Measurements from ENCODE around the gene APH1B. TPM values are rescaled to one million over a fixed set of nuclear protein-coding genes. Genes with fewer than 3 reads are reported as not detected.

Gene APH1B
- total RNA-seq, 2 donors from 2014 or later: 11.8 to 17.6 TPM

DNA sequence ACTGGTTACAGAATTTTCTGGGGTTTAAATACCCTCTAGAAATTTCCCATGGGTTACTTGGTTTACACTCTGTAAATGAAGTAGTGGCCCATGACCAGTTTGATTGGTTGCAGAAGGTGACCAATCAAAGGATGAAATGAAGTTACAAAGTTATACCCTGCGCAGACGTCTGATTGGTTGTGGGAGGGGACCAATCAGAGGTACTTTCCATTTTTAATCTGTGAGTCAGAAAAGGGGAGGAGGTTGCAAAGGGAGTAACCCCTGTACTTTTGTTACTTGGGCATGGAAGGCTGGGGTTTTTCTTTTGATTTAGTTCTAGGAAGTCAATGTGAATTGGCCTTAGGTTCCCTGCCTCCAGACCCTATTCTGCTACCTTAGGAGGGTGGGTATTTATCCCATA lies 18.7 kb upstream of the APH1B start:
- Mint-ChIP-seq H3K4me1 (peaks cover 8% of the 10 kb centered on the region), H3K27ac (no peak overlapping the region), H3K27me3 (no peaks in the 10 kb centered on the region), H3K4me3 (no peak overlapping the region), H3K36me3 (ENCODE audit: low read depth) (peaks cover 10% of the 10 kb centered on the region)
- DNase-seq: no peak
- H3K9me3 ChIP-seq (ENCODE audit: control insufficient read depth, low read length, poor library complexity, severe bottlenecking): no peaks in the 10 kb centered on the region
- peak; percentile 23 for ATAC-seq

DNA sequence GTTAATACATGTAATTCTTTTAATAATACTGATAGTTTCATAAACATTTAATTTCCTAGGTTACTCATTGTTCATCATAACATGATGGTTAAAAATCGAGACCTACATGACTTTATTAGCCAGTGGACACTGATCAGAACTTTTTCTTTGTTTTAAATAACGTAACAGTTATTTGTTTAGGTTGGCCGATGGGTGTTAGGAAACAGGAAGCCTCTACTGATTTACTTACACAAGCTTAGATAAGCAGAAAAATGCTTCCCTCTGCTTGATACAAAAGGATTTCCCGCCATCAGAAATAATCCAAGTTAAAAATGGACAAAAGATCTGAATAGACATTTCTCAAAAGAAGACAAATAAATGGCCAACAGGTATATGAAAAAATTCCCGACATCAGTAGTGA lies 16.6 kb upstream of the APH1B start:
- no peaks in the 10 kb centered on the region for H3K9me3 ChIP-seq (ENCODE audit: control insufficient read depth, low read length, poor library complexity, severe bottlenecking)
- Mint-ChIP-seq H3K36me3 (ENCODE audit: low read depth) (peaks cover 10% of the 10 kb centered on the region), H3K27ac (peak overlapping the region; percentile 34), H3K4me3 (no peak overlapping the region), H3K27me3 (no peaks in the 10 kb centered on the region), H3K4me1 (no peaks in the 10 kb centered on the region)
- ATAC-seq: no peak
- DNase-seq: no peak

DNA sequence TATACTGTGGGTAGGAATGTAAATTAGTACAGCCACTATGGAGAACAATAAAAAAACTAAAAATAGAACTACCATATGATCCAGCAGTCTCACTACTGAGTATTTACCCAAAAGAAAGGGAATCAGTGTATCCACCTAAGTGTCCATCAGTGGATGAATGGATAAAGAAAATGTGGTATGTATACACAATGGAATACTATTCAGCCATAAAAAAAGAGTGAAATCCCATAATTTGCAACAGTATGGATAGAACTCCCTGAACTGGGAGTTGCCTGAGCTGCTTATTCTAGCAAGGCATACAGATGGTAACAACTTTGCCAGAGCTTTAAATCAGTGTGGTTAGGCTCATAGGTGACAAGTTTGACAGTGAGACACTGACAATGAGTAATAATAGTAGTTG lies 16.1 kb upstream of the APH1B start:
- peak overlapping the region; percentile 27 for H3K27ac Mint-ChIP-seq
- no peaks in the 10 kb centered on the region for H3K4me1 Mint-ChIP-seq

GRCh38 chr15:63263519-63263918 lies 13.9 kb upstream of the APH1B start:
- Mint-ChIP-seq H3K27ac (no peak overlapping the region), H3K36me3 (ENCODE audit: low read depth) (peaks cover 7% of the 10 kb centered on the region), H3K27me3 (no peaks in the 10 kb centered on the region)

More for the DNA sequence above, 16.1 kb upstream of the APH1B start:
- Mint-ChIP-seq H3K27me3 (no peaks in the 10 kb centered on the region), H3K36me3 (ENCODE audit: low read depth) (peaks cover 10% of the 10 kb centered on the region), H3K4me3 (no peak overlapping the region)
- no peaks in the 10 kb centered on the region for H3K9me3 ChIP-seq (ENCODE audit: control insufficient read depth, low read length, poor library complexity, severe bottlenecking)
- ATAC-seq (no peak), DNase-seq (no peak)

GRCh38 chr15:63264688-63265293 lies 12.6 kb upstream of the APH1B start:
- H3K36me3 Mint-ChIP-seq (ENCODE audit: low read depth): peaks cover 12% of the 10 kb centered on the region
- no peak overlapping the region for H3K27ac Mint-ChIP-seq
- H3K4me3 Mint-ChIP-seq: no peak overlapping the region
- H3K4me1 Mint-ChIP-seq: peaks cover 7% of the 10 kb centered on the region
- ATAC-seq (no peak), DNase-seq (no peak)
- H3K9me3 ChIP-seq (ENCODE audit: control insufficient read depth, low read length, poor library complexity, severe bottlenecking): no peaks in the 10 kb centered on the region
- no peaks in the 10 kb centered on the region for H3K27me3 Mint-ChIP-seq

More at GRCh38 chr15:63263519-63263918, 13.9 kb upstream of the APH1B start:
- Mint-ChIP-seq H3K4me1 (no peaks in the 10 kb centered on the region), H3K4me3 (no peak overlapping the region)
- H3K9me3 ChIP-seq (ENCODE audit: control insufficient read depth, low read length, poor library complexity, severe bottlenecking): no peaks in the 10 kb centered on the region
- ATAC-seq (no peak), DNase-seq (no peak)

GRCh38 chr15:63274427-63274826 lies 3.0 kb upstream of the APH1B start:
- DNase-seq (no peak), ATAC-seq (no peak)
- H3K9me3 ChIP-seq (ENCODE audit: control insufficient read depth, low read length, poor library complexity, severe bottlenecking): no peaks in the 10 kb centered on the region
- H3K27me3 Mint-ChIP-seq: no peaks in the 10 kb centered on the region
- H3K27ac Mint-ChIP-seq: peak overlapping the region; percentile 84
- no peaks in the 10 kb centered on the region for H3K36me3 Mint-ChIP-seq (ENCODE audit: low read depth)
- H3K4me1 Mint-ChIP-seq: peaks cover 30% of the 10 kb centered on the region
- H3K4me3 Mint-ChIP-seq: no peak overlapping the region

DNA sequence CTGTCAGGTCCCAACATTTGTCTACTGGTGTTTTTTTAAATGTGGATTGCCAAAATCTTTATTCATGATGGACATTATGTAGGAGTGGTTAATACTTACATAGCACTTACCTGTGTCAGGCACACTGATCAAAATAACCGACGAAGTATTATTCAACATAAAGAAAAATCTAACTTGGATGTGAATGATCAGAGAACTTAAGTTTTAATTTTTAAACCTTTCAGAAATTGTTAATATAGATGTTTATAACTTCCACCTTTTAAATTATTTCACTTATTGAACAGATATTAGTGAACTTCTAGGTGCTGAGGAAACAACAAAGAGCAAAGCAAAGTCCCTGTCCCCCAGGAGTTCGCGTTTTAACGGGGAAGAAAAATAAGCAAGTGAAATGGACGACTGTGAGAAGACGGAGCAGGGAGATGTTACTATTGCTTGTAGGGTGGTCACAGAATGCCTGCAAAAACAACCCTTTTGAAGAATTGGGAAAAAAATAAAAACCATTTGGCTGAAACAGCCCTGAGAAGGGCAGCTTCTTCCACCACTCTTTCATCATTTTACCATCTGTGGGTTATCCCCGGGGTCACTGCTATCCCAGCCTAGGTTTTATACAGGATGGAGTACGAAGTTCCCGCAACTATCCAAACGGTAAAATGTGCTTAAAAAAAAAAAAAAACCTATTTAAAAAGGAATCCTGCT lies 915 bp upstream of the APH1B start:
- H3K4me1 Mint-ChIP-seq: peaks cover 25% of the 10 kb centered on the region
- ATAC-seq (no peak), DNase-seq (no peak)
- peak overlapping the region; percentile 72 for H3K27ac Mint-ChIP-seq
- peak overlapping the region; percentile 83 for H3K4me3 Mint-ChIP-seq
- no peaks in the 10 kb centered on the region for H3K9me3 ChIP-seq (ENCODE audit: control insufficient read depth, low read length, poor library complexity, severe bottlenecking)
- H3K36me3 Mint-ChIP-seq (ENCODE audit: low read depth): no peaks in the 10 kb centered on the region
- H3K27me3 Mint-ChIP-seq: no peaks in the 10 kb centered on the region

GRCh38 chr15:63277893-63278456 lies 570 bp downstream of the APH1B start:
- peak overlapping the region; percentile 19 for H3K27ac Mint-ChIP-seq
- ATAC-seq (no peak), DNase-seq (no peak)
- H3K36me3 Mint-ChIP-seq (ENCODE audit: low read depth): no peaks in the 10 kb centered on the region
- H3K4me1 Mint-ChIP-seq: peaks cover 25% of the 10 kb centered on the region
- H3K27me3 Mint-ChIP-seq: no peaks in the 10 kb centered on the region
- H3K4me3 Mint-ChIP-seq: peak overlapping the region; percentile 89
- no peaks in the 10 kb centered on the region for H3K9me3 ChIP-seq (ENCODE audit: control insufficient read depth, low read length, poor library complexity, severe bottlenecking)

GRCh38 chr15:63283126-63283525 lies 5.7 kb downstream of the APH1B start:
- no peak overlapping the region for H3K27ac Mint-ChIP-seq
- H3K9me3 ChIP-seq (ENCODE audit: control insufficient read depth, low read length, poor library complexity, severe bottlenecking): no peaks in the 10 kb centered on the region
- H3K36me3 Mint-ChIP-seq (ENCODE audit: low read depth): peaks cover 3% of the 10 kb centered on the region
- ATAC-seq: no peak
- no peak for DNase-seq
- peaks cover 9% of the 10 kb centered on the region for H3K4me1 Mint-ChIP-seq
- no peaks in the 10 kb centered on the region for H3K27me3 Mint-ChIP-seq
- H3K4me3 Mint-ChIP-seq: no peak overlapping the region

- Mint-ChIP-seq H3K27me3 (no peaks in the 10 kb centered on the region), H3K4me1 (peaks cover 9% of the 10 kb centered on the region), H3K36me3 (ENCODE audit: low read depth) (peaks cover 5% of the 10 kb centered on the region), H3K27ac (no peak overlapping the region), H3K4me3 (no peak overlapping the region)
- no peak for DNase-seq
- H3K9me3 ChIP-seq (ENCODE audit: control insufficient read depth, low read length, poor library complexity, severe bottlenecking): no peaks in the 10 kb centered on the region
- ATAC-seq: no peak
These were observed 6.9 kb downstream of the APH1B start for GRCh38 chr15:63284335-63284734.

- H3K36me3 Mint-ChIP-seq (ENCODE audit: low read depth): peaks cover 5% of the 10 kb centered on the region
These were observed 9.7 kb downstream of the APH1B start for GRCh38 chr15:63287109-63287508.

GRCh38 chr15:63288342-63288741 lies 10.9 kb downstream of the APH1B start:
- Mint-ChIP-seq H3K36me3 (ENCODE audit: low read depth) (peaks cover 5% of the 10 kb centered on the region), H3K27me3 (no peaks in the 10 kb centered on the region), H3K27ac (peak overlapping the region; percentile 57), H3K4me1 (peaks cover 9% of the 10 kb centered on the region), H3K4me3 (no peak overlapping the region)
- no peak for DNase-seq
- H3K9me3 ChIP-seq (ENCODE audit: control insufficient read depth, low read length, poor library complexity, severe bottlenecking): no peaks in the 10 kb centered on the region
- no peak for ATAC-seq

More at GRCh38 chr15:63287109-63287508, 9.7 kb downstream of the APH1B start:
- ATAC-seq (no peak), DNase-seq (no peak)
- H3K9me3 ChIP-seq (ENCODE audit: control insufficient read depth, low read length, poor library complexity, severe bottlenecking): no peaks in the 10 kb centered on the region
- Mint-ChIP-seq H3K4me1 (peaks cover 9% of the 10 kb centered on the region), H3K4me3 (no peak overlapping the region), H3K27me3 (no peaks in the 10 kb centered on the region), H3K27ac (no peak overlapping the region)

GRCh38 chr15:63288778-63289378 lies 11.5 kb downstream of the APH1B start:
- H3K36me3 Mint-ChIP-seq (ENCODE audit: low read depth): peaks cover 5% of the 10 kb centered on the region
- no peaks in the 10 kb centered on the region for H3K27me3 Mint-ChIP-seq
- peak; percentile 71 for ATAC-seq
- peak overlapping the region; percentile 57 for H3K27ac Mint-ChIP-seq
- H3K4me3 Mint-ChIP-seq: no peak overlapping the region
- no peaks in the 10 kb centered on the region for H3K9me3 ChIP-seq (ENCODE audit: control insufficient read depth, low read length, poor library complexity, severe bottlenecking)
- DNase-seq: no peak
- H3K4me1 Mint-ChIP-seq: peaks cover 7% of the 10 kb centered on the region

All from T-helper 17 cell (primary cell).